Activated CD8-positive, alpha-beta memory T cell treated with anti-CD3 and anti-CD28 coated beads for 4 hours (primary cell): ENCODE measurements around the gene ZNF20.
"Not testable (repeated sequence)": the region's sequence is repeated elsewhere in the genome, so short reads cannot be mapped to it uniquely, and the experiment has no call there.

Source experiments
- DNase-seq, 2 donors: peaks; one replicate each; pipeline ENCODE4 v3.0.0-alpha.2; 2020; ENCODE audit warnings: low read depth in 2 of 2

Gene ZNF20

DNA sequence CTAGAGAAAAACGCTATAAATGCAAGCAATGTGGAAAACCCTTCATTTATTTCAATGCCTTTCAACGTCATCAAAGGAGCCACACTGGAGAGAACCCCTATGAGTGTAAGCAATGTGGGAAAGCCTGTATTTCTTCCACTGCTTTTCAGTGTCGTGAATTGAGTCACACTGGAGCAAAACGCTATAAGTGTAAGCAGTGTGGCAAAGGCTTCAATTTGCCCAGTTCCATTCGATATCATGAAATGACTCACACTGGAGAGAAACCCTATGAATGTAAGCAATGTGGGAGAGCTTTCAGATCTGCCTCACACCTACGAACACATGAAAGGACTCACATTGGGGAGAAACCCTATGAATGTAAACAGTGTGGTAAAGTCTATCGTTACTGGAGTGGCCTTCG, 27.4 kb downstream of the ZNF20 start:
- no peak for DNase-seq

DNA sequence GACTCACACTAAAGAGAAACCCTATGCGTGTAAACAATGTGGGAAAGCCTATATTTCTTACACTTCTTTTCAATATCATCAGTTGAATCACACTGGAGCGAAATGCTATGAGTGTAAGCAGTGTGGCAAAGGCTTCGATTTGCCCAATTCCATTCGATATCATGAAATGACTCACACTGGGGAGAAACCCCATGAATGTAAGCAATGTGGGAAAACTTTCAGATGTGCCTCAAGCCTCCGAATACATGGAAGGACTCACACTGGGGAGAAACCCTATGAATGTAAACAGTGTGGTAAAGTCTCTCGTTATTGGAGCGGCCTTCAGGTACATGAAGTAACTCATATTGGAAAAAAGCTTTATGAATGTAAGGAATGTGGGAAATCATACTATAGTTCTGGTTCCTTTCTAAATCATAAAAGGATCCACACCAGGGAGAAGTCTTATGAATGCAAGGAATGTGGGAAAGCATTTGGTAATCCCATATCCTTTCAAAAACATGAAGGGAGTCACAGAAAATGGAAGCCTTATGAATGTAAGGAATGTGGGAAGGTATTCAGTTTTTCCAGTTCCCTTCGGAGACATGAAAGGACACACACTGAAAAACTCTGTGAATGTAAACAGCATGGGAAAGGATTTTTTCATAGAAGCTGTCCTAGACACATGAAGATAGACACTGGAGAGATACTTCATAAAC, 28.1 kb downstream of the ZNF20 start:
- no peak for DNase-seq

GRCh38 chr19:12111176-12111575, 29.0 kb downstream of the ZNF20 start:
- DNase-seq, result no peak

DNA sequence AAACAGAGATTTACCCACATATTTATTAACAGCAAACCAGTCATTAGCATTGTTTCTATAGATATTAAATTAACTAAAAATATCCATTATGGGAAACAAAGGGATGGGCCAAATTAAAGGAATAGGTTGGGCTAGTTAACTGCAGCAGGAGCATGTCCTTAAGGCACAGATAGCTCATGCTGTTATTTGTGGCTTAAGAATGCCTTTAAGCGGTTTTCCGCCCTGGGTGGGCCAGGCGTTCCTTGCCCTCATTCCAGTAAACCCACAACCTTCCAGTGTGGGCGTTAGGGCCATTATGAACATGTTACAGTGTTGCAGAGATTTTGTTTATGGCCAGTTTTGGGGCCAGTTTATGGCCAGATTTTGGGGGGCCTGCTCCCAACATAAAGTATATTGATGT, 36.2 kb downstream of the ZNF20 start:
- DNase-seq, result not testable (repeated sequence)

GRCh38 chr19:12098040-12098439, 42.1 kb downstream of the ZNF20 start:
- no peak for DNase-seq

GRCh38 chr19:12095111-12095790, 44.9 kb downstream of the ZNF20 start:
- no peak for DNase-seq

DNA sequence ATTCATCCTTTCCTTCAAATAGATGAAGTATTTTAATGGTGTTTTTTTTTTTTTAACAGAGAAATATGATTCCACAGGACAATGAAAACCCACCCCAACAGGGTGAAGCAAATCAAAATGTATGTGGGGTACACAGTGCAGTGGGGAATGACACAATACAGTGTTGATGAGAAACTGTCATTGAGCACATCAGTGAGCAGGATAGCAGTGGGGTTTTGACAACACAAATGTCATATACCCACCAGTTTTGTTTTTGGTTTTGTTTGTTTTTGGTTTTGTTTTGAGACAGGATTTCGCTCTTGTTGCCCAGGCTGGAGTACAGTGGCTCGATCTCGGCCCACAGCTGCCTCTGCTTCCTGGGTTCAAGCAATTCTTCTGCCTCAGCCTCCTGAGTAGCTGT, 46.4 kb downstream of the ZNF20 start:
- no peak for DNase-seq

DNA sequence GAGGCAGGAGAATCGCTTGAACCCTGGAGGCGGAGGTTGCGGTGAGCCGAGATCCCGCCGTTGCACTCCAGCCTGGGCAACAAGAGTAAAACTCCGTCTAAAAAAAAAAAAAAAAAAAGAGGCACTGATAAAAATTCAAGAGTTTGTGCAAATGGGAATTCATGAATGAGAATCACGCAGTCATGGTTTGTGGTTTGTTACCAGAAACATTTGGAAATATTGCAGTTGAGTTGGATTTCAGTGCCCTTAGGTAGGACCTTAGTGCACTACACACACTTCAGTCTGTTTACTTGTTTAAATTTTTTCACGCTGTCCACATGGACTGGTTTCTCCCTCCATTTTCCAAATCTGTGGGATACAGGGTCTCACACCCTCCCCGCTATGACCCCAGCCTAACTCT, 47.2 kb downstream of the ZNF20 start:
- no peak for DNase-seq

DNA sequence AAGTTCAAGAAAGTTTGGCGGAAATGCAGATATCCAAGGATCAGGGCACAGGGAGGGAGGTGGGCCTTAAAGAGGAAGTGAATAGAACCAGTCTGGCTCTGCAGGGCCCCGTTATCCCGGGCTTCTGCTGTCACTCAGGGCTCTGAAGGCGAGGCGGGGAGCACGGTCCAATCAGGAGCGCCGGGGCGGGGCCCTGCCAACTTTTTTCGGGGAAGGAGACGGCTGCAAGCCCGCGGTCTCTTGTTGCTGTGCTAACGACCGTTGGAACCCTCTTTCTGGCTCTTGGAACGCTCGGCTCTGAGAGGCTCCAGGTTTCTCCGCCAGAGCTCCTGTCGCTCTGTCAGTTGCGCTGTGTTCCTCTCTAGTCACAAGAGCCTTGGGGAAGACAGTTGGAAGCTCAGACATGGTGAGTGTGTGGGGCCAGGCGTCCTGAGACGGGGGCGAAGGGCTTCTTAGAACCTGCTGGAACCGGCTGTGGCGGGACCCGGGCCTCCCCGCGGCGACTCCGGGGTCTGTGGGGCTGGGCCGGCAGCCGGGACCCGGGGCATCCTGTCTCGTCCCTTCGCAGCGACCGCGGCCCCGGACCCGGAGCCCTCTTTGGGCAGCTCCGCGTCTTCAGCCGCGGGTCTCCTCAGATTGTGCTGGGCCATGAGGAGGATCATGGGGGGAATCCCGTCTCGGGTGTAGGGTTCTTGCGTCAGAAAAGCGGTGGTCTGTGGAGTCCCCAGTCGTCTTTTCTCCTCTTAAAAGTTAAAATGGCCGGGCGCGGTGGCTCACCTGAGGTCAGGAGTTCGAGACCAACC, 47.9 kb downstream of the ZNF20 start:
- DNase-seq, result peak in 1 of 2 donors; percentile 6

DNA sequence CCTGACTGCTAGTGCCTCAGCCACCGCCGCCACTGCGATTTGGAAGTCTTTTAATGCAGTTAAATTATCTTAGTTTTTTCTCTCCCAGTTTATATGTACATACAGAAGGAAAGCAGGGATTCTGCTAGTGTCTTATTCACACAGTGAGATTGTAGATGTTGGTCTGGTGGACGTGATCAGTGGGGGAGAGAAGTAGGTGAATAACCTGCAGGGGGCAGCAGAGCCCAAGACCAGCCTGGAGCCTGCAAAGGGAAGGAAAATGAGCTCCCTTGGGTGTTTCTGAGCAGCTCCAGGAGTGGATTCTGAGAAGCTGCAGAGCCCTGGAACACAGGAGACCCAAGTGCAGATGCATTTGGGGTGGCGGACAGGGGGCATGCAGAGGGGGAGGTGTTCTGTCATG, 49.3 kb downstream of the ZNF20 start:
- DNase-seq, result peak in 1 of 2 donors; percentile 10

DNA sequence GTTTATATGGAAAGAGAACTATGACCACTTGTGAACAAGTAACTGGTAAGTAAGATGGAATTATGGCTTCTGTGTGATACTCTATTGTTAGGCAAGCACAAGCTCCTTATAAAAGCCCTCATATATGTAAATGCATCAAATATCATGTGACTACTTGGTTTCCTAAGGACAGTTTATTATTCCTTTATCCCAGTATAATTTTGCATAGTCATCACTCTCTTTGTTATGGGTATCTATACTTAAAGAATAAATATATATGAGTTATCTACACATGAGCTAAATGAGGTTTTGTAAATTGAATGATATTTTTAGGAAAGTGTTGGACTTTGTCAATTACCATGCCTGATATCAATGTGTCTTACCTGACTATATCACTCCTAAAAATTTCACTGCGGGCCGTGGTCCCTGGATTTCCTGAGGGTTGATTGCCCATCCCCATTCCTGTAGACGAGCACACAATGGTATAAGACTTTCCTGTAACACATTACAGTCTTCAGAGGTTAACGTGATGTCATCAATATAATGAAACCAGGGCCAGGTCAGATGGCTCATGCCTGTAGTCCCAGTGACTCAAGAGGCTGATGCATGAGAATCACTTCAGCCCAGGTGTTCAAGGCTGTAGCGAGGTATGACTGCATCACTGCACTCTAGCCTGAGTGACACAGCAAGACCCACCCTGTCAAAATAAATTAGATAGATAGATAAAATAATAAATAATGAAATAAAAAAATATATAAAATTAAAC, 54.9 kb downstream of the ZNF20 start:
- DNase-seq, result no peak

- DNase-seq, result not testable (repeated sequence)
Measured at GRCh38 chr19:12083336-12083735, 56.8 kb downstream of the ZNF20 start.
